SK-N-SH (cell line): Measurements from ENCODE around the gene ARID1B. TPM values are rescaled to one million over a fixed set of nuclear protein-coding genes. Genes with fewer than 3 reads are reported as not detected.

Experiments
- CHD2 ChIP-seq: fragments of 150-350 bp; IDR thresholded peaks from 2 replicates; pipeline ENCODE4 v1.6.1; 2018; ENCODE audit warnings: low read length; ENCODE audit not compliant: partially characterized antibody
- CTCF ChIP-seq: fragments of 200-600 bp; sonication (generic); IDR thresholded peaks from 2 replicates; pipeline ENCODE4 v1.6.1; 2017; ENCODE audit warnings: antibody characterized with exemption, mild to moderate bottlenecking, moderate library complexity
- EZH2phosphoT487 ChIP-seq: fragments of 200-600 bp; sonication (generic); IDR thresholded peaks from 2 replicates; pipeline ENCODE4 v1.6.1; 2017; ENCODE audit warnings: low read depth, mixed run types, mild to moderate bottlenecking, antibody characterized with exemption, moderate library complexity, borderline replicate concordance
- FOSL2 ChIP-seq: IDR thresholded peaks from 2 replicates; pipeline ENCODE4 v1.4.0; 2012; ENCODE audit warnings: low read depth, mild to moderate bottlenecking, moderate library complexity, borderline replicate concordance
- FOXJ3 ChIP-seq: sonication (generic); formaldehyde crosslinking; IDR thresholded peaks from 2 replicates; pipeline ENCODE4 v1.5.1; 2020; ENCODE audit warnings: mild to moderate bottlenecking, missing genetic modification reagents
- FOXM1 ChIP-seq: IDR thresholded peaks from 2 replicates; pipeline ENCODE4 v1.4.0; 2012; ENCODE audit warnings: low read depth, mild to moderate bottlenecking
- GABPA ChIP-seq: IDR thresholded peaks from 2 replicates; pipeline ENCODE4 v1.4.0; 2012; ENCODE audit warnings: low read depth, mild to moderate bottlenecking
- GATA2 ChIP-seq: sonication (generic); formaldehyde crosslinking; IDR thresholded peaks from 2 replicates; pipeline ENCODE4 v1.5.0; 2020; ENCODE audit warnings: mild to moderate bottlenecking, missing genetic modification reagents
- JUND ChIP-seq: IDR thresholded peaks from 2 replicates; pipeline ENCODE4 v1.4.0; 2012
- MAX ChIP-seq: IDR thresholded peaks from 2 replicates; pipeline ENCODE4 v1.4.0; 2012; ENCODE audit warnings: low read depth
- MXI1 ChIP-seq: IDR thresholded peaks from 2 replicates; pipeline ENCODE4 v1.6.1; 2012; ENCODE audit warnings: mild to moderate bottlenecking, low read depth, low read length, improper control_type of control experiment
- NFIC ChIP-seq: IDR thresholded peaks from 2 replicates; pipeline ENCODE4 v1.4.0; 2012; ENCODE audit warnings: borderline replicate concordance
- NRF1 ChIP-seq: IDR thresholded peaks from 2 replicates; pipeline ENCODE4 v1.6.1; 2012; ENCODE audit warnings: low read depth, mild to moderate bottlenecking, low read length
- PBX3 ChIP-seq: IDR thresholded peaks from 2 replicates; pipeline ENCODE4; 2012
- POLR2AphosphoS5 ChIP-seq: IDR thresholded peaks from 2 replicates; pipeline ENCODE4 v1.6.1; 2012; ENCODE audit warnings: low read depth, low read length
- RAD21 ChIP-seq: IDR thresholded peaks from 2 replicates; pipeline ENCODE4 v1.6.1; 2012; ENCODE audit warnings: mild to moderate bottlenecking, low read length
- RCOR1 ChIP-seq: fragments of 150-350 bp; IDR thresholded peaks from 2 replicates; pipeline ENCODE4 v1.6.1; 2017; ENCODE audit warnings: antibody characterized with exemption, low read length
- REST ChIP-seq: IDR thresholded peaks from 2 replicates; pipeline ENCODE4 v1.6.1; 2012; ENCODE audit warnings: mild to moderate bottlenecking, low read depth, low read length, moderate library complexity
- RFX5 ChIP-seq: IDR thresholded peaks from 2 replicates; pipeline ENCODE4 v1.6.1; 2012; ENCODE audit warnings: mild to moderate bottlenecking, improper control_type of control experiment, low read length
- SIN3A ChIP-seq: IDR thresholded peaks from 2 replicates; pipeline ENCODE4 v1.6.1; 2012; ENCODE audit warnings: low read depth, mild to moderate bottlenecking, low read length, moderate library complexity, borderline replicate concordance
- TAF1 ChIP-seq: IDR thresholded peaks from 2 replicates; pipeline ENCODE4 v1.6.1; 2012; ENCODE audit warnings: low read depth, mild to moderate bottlenecking, low read length, moderate library complexity, borderline replicate concordance
- TCF12 ChIP-seq: IDR thresholded peaks from 2 replicates; pipeline ENCODE4 v1.4.0; 2012
- TEAD4 ChIP-seq: IDR thresholded peaks from 2 replicates; pipeline ENCODE4 v1.4.0; 2012; ENCODE audit warnings: mild to moderate bottlenecking, borderline replicate concordance; ENCODE audit not compliant: insufficient read depth
- USF1 ChIP-seq: IDR thresholded peaks from 2 replicates; pipeline ENCODE4 v1.4.0; 2012; ENCODE audit warnings: low read depth, borderline replicate concordance
- USF2 ChIP-seq: fragments of 150-350 bp; IDR thresholded peaks from 2 replicates; pipeline ENCODE4 v1.6.1; 2017; ENCODE audit warnings: antibody characterized with exemption, low read length, low read depth, borderline replicate concordance
- polyA plus RNA-seq, 3 experiments: library from polyadenylated mRNA; depleted of rRNA; stranded (reverse); fragments of >200 nt; gene quantifications; 2 replicates each; pipeline ENCODE4 v1.2.3, GENCODE V29; 2012

ARID1B gene
- polyA plus RNA-seq, 1 of the 3 experiments (the other 2 are of a cell fraction) = 13.6 TPM

GRCh38 chr6:157050537-157051265 is 273.5 kb downstream of the ARID1B start (continued):
- TF ChIP-seq REST = no peak
- TF ChIP-seq TEAD4 = no peak
- TF ChIP-seq USF2 = no peak
- TF ChIP-seq SIN3A = no peak
- no peak for TF ChIP-seq POLR2AphosphoS5
- TF ChIP-seq NRF1 = no peak; the same call in 1 of the 2 replicates
- peak; percentile 65; the same call in 1 of the 2 replicates for TF ChIP-seq MXI1
- TF ChIP-seq CHD2 = no peak
- TF ChIP-seq PBX3 = no peak
- TF ChIP-seq RAD21 = no peak
- TF ChIP-seq EZH2phosphoT487 = no peak
- TF ChIP-seq FOXM1 = no peak
- TF ChIP-seq GATA2 (CRISPR knock-in tag) = peak; percentile 95
- no peak for TF ChIP-seq MAX
- 0 out of 2 replicates have a peak, but pooled peaks have one; percentile 6 for TF ChIP-seq TCF12
- TF ChIP-seq NFIC = no peak
- TF ChIP-seq RFX5 = peak; percentile 53; the same call in 1 of the 2 replicates
- TF ChIP-seq GABPA = no peak
- TF ChIP-seq FOXJ3 (CRISPR knock-in tag) = peak; percentile 71; the same call in 1 of the 2 replicates
- TF ChIP-seq USF1 = no peak
- TF ChIP-seq CTCF = no peak
- no peak for TF ChIP-seq FOSL2
- TF ChIP-seq RCOR1 = peak; percentile 58; the same call in 1 of the 2 replicates
- TF ChIP-seq JUND = no peak
- TF ChIP-seq TAF1 = no peak
